ENCODE data around the gene ISLR2.

ISLR2 gene

GRCh38 chr15:74165461-74165860, 35.1 kb downstream of the ISLR2 start:
- no peak for DNase-seq (ENCODE audit: low read depth)
- no peak for TF ChIP-seq CTCF (IDR thresholded peaks at IDR 0.05; ENCODE audit: control insufficient read depth, extremely low read depth, insufficient read depth)
- H3K4me3 ChIP-seq (ENCODE audit: low read depth, low read length) = no peak overlapping the region

- no peak overlapping the region for H3K4me3 ChIP-seq (ENCODE audit: low read depth, low read length)
- DNase-seq (ENCODE audit: low read depth) = no peak
- no peak for TF ChIP-seq CTCF (IDR thresholded peaks at IDR 0.05; ENCODE audit: control insufficient read depth, extremely low read depth, insufficient read depth)
Measured at GRCh38 chr15:74167891-74168331, 37.5 kb downstream of the ISLR2 start.

DNA sequence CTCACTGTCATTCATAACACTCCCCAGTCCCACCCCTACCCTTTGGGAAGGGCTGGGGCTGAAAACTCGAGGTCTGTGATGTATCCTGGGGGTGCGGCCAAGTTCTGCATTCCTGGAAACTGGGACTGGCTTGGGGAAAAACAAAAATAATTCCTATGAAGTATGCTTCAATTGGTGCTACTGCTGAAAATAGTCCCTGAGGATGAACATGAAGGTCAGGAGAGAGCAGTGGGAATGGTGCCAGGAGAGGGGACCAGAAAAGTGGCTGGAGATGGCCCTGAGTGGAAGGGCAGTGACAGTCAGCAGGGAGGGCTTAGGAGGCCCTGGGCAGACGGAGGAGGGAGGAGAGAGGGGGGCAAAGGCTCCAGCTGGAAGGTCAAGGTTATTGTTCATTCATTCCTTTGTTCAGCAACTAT, 38.3 kb downstream of the ISLR2 start:
- no peak overlapping the region for H3K4me3 ChIP-seq (ENCODE audit: low read depth, low read length)
- TF ChIP-seq CTCF (IDR thresholded peaks at IDR 0.05; ENCODE audit: control insufficient read depth, extremely low read depth, insufficient read depth) = no peak
- no peak for DNase-seq (ENCODE audit: low read depth)

- no peak for DNase-seq (ENCODE audit: low read depth)
- H3K4me3 ChIP-seq (ENCODE audit: low read depth, low read length) = no peak overlapping the region
- TF ChIP-seq CTCF (IDR thresholded peaks at IDR 0.05; ENCODE audit: control insufficient read depth, extremely low read depth, insufficient read depth) = no peak
Measured at GRCh38 chr15:74170071-74170844, 39.9 kb downstream of the ISLR2 start.

GRCh38 chr15:74170875-74171578, 40.6 kb downstream of the ISLR2 start:
- TF ChIP-seq CTCF (IDR thresholded peaks at IDR 0.05; ENCODE audit: control insufficient read depth, extremely low read depth, insufficient read depth) = no peak
- no peak overlapping the region for H3K4me3 ChIP-seq (ENCODE audit: low read depth, low read length)
- no peak for DNase-seq (ENCODE audit: low read depth)

DNA sequence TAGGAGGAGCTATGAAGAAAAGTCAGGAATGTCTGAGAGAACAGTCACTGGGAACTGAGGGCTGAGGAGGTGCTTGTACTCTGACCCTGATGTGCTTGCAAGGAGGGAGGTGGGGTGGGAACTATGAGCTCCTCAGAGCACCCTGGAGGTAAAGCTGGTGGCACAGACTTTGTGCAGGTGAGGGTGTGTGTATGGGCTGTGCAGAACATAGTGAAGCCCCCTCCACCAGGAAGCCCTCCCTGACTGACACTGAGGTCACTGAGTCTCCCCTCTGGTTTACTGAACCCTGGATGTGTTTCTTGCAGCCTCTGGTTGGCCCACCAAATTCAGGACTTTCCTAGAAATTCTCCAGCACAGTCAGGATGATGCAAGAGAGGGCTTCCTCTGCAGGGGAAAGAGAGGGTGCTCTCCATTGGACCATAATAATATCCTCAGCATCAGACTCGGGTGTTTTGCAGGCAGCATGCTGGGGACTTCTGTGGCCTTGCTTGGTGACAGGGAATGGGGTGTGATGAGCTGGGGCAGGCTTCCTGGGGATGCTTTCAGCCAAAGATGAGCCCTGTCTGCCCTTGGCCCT, 41.7 kb downstream of the ISLR2 start:
- no peak for TF ChIP-seq CTCF (IDR thresholded peaks at IDR 0.05; ENCODE audit: control insufficient read depth, extremely low read depth, insufficient read depth)

More for the DNA sequence above, 41.7 kb downstream of the ISLR2 start:
- H3K4me3 ChIP-seq (ENCODE audit: low read depth, low read length) = no peak overlapping the region
- no peak for DNase-seq (ENCODE audit: low read depth)
